ENCODE data around the gene STK39.

DNA sequence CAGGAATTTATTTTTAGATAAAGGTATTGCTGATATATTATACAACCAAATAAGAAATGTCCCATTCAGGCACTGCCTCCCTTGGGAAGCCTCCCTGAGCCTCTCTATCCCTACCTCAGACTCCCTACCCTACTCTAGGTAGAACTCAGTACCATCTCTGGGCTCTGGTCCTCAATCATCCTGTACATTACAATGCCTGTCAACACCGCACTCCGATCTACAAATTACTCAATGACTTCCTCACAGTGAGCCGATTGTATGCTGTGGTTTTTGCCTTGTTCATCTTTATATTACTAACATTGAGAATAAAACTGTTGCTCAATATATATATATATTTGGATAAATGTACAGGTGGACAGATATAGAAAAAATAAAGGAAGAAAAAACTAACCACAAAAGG lies 207.5 kb downstream of the STK39 start:
- no peak for TF ChIP-seq EZH2 (IDR thresholded peaks at IDR 0.05; ENCODE audit: insufficient read depth, poor library complexity, severe bottlenecking)
- TF ChIP-seq EZH2phosphoT487 (IDR thresholded peaks at IDR 0.05; ENCODE audit: insufficient read depth, low read depth), result no peak

Data from GM23248 (cell line).